Uterus (tissue), 4 donors: ENCODE measurements around the gene UBE2R2. TPM values are rescaled to one million over a fixed set of nuclear protein-coding genes. Genes with fewer than 3 reads are reported as not detected.

Source experiments
- DNase-seq, 2 donors: peaks; one replicate each; pipeline ENCODE4 v3.0.0-alpha.2; 2019 to 2020
- H3K27ac ChIP-seq, 2 donors: fragments of 200-600 bp; sonication (generic); 1 replicate in 1 of 2; 2 replicates in 1 of 2; pipeline ENCODE4 v1.5.1; 2016 to 2018
- H3K27me3 ChIP-seq, 2 donors: fragments of 200-600 bp; sonication (generic); one replicate each; pipeline ENCODE4 v1.5.1; 2018 to 2019; ENCODE audit warnings: control low read depth in 1 of 2
- H3K36me3 ChIP-seq, 2 donors: fragments of 200-600 bp; sonication (generic); one replicate each; pipeline ENCODE4 v1.5.1; 2019; ENCODE audit warnings: control low read depth in 1 of 2
- H3K4me1 ChIP-seq, 2 donors: fragments of 200-600 bp; sonication (generic); one replicate each; pipeline ENCODE4 v1.5.1; 2018 to 2019; ENCODE audit warnings: control low read depth in 1 of 2
- H3K4me3 ChIP-seq, 2 donors: fragments of 200-600 bp; sonication (generic); 1 replicate in 1 of 2; 2 replicates in 1 of 2; pipeline ENCODE4 v1.5.1; 2018 to 2019; ENCODE audit warnings: mild to moderate bottlenecking in 1 of 2
- H3K9me3 ChIP-seq, 2 donors: fragments of 200-600 bp; sonication (generic); one replicate each; pipeline ENCODE4 v1.5.1; 2019; ENCODE audit warnings: control low read depth in 1 of 2
- CTCF ChIP-seq, 4 experiments: fragments of 200-600 bp in 2 of 4; fragments of 450-650 bp in 2 of 4; sonication (generic) in 2 of 4; IDR thresholded peaks; one replicate each; pipeline ENCODE4 v1.5.1; 2016 to 2019; ENCODE audit warnings: antibody characterized with exemption in 4 of 4, mild to moderate bottlenecking in 2 of 4, moderate library complexity in 1 of 4
- POLR2A ChIP-seq, 2 donors: fragments of 450-650 bp; IDR thresholded peaks; one replicate each; pipeline ENCODE4 v1.6.1; 2016; ENCODE audit warnings: antibody characterized with exemption in 2 of 2, mild to moderate bottlenecking in 1 of 2, moderate library complexity in 1 of 2
- intact Hi-C: fragments of 100-400 bp; cut with DNase I; formaldehyde crosslinking; loops from one replicate; pipeline ENCODE4 v1.15.1; 2023; ENCODE audit warnings: low total_unique reads
- total RNA-seq, 4 donors: library from RNA; depleted of rRNA in 3 of 4; stranded (reverse); fragments of >200 nt in 3 of 4; gene quantifications; one replicate each; pipeline versions ENCODE4 v1.1.0 to v1.2.4, GENCODE V29; 2014 to 2023
- donor health status: DM: yes; HTN: yes; CAD: no.

Gene UBE2R2
- total RNA-seq, 4 donors from 2014 or later, result 5.4 to 46.9 (median 22.1) TPM

DNA sequence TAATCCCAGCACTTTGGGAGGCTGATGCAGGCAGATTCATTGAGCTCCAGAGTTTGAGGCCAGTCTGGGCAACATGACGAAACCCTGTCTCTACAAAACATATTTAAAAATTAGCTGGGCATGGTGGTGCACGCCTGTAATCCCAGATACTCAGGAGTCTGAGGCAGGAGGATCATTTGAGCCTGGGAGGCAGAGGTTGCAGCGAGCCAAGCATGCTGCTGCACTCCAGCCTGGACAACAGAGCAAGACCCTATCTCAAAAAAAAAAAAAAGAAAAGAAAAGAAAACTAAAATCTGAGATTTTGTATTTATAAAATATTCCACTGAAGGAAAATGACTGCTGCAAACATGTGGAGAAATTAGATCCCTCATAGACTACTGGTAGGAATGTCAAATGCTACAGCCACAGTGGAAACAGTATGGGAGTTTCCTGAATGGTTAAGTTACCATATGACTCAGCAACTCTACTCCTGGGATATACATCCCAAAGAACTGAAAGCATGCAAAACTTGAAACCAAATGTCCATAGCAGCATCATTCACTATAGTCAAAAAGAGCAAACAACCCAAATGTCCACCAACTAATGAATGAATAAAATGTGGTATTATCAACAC, 125.6 kb downstream of the UBE2R2 start:
- no peaks in the 10 kb centered on the region for H3K4me1 ChIP-seq
- H3K27me3 ChIP-seq, result no peaks in the 10 kb centered on the region
- H3K27ac ChIP-seq, result no peak overlapping the region
- H3K4me3 ChIP-seq, result no peak overlapping the region
- no peaks in the 10 kb centered on the region for H3K36me3 ChIP-seq
- DNase-seq, result no peak
- TF ChIP-seq CTCF (IDR thresholded peaks at IDR 0.05) (no peak), POLR2A (IDR thresholded peaks at IDR 0.05) (no peak)
- intact Hi-C loops, result no loop called here
- H3K9me3 ChIP-seq, result no peaks in the 10 kb centered on the region

- DNase-seq, result no peak
- TF ChIP-seq POLR2A (IDR thresholded peaks at IDR 0.05) (no peak), CTCF (IDR thresholded peaks at IDR 0.05) (no peak)
- Histone ChIP-seq H3K4me3 (no peak overlapping the region), H3K36me3 (no peaks in the 10 kb centered on the region), H3K9me3 (no peaks in the 10 kb centered on the region), H3K27ac (no peak overlapping the region), H3K27me3 (no peaks in the 10 kb centered on the region), H3K4me1 (no peaks in the 10 kb centered on the region)
- intact Hi-C loops, result no loop called here
Measured at GRCh38 chr9:33943389-33943788, 126.4 kb downstream of the UBE2R2 start.

- no peak overlapping the region for H3K27ac ChIP-seq
- no peak for DNase-seq
- H3K27me3 ChIP-seq, result no peaks in the 10 kb centered on the region
- no peaks in the 10 kb centered on the region for H3K9me3 ChIP-seq
- intact Hi-C loops, result no loop called here
- no peaks in the 10 kb centered on the region for H3K4me1 ChIP-seq
- no peak for TF ChIP-seq POLR2A (IDR thresholded peaks at IDR 0.05)
- TF ChIP-seq CTCF (IDR thresholded peaks at IDR 0.05), result no peak
- H3K36me3 ChIP-seq, result no peaks in the 10 kb centered on the region
- H3K4me3 ChIP-seq, result no peak overlapping the region
Measured at GRCh38 chr9:33946779-33947535, 130.0 kb downstream of the UBE2R2 start.

DNA sequence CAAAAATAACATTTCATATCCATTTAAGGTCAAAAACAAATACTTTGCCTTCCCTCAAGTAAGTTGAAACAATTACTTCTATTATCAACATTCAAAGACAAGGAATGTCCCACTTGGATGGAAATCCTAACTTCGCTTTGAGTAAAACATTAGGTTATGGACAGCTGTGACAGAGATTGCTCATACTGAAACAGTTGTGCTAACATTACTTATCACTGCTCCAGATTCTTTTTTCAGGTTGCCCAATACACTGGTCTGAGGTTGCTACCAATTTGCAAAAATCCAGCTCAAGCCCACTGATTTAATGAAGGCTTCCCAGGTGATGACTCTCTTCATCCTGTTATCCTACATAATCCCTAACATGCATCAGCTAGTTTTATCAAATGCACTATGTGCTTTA, 133.4 kb downstream of the UBE2R2 start:
- Histone ChIP-seq H3K4me3 (no peak overlapping the region), H3K9me3 (no peaks in the 10 kb centered on the region), H3K36me3 (no peaks in the 10 kb centered on the region), H3K27ac (no peak overlapping the region), H3K27me3 (no peaks in the 10 kb centered on the region), H3K4me1 (no peaks in the 10 kb centered on the region)
- DNase-seq, result no peak
- intact Hi-C loops, result no loop called here
- no peak for TF ChIP-seq POLR2A (IDR thresholded peaks at IDR 0.05)
- TF ChIP-seq CTCF (IDR thresholded peaks at IDR 0.05), result no peak

GRCh38 chr9:33952066-33952465, 135.1 kb downstream of the UBE2R2 start:
- H3K27me3 ChIP-seq, result no peaks in the 10 kb centered on the region
- H3K27ac ChIP-seq, result no peak overlapping the region
- H3K4me1 ChIP-seq, result no peaks in the 10 kb centered on the region
- no peak overlapping the region for H3K4me3 ChIP-seq
- no peaks in the 10 kb centered on the region for H3K36me3 ChIP-seq
- no peak for TF ChIP-seq POLR2A (IDR thresholded peaks at IDR 0.05)
- intact Hi-C loops, result no loop called here
- no peaks in the 10 kb centered on the region for H3K9me3 ChIP-seq
- no peak for DNase-seq
